Gastrocnemius medialis (tissue), 4 donors: Measurements from ENCODE around the gene TLDC2. TPM values are rescaled to one million over a fixed set of nuclear protein-coding genes. Genes with fewer than 3 reads are reported as not detected.

Experiments used
- ATAC-seq, 2 donors: fragments of 150-250 bp; one replicate each; pipeline ENCODE4 v1.9.1; 2016
- DNase-seq, 2 donors: peaks; one replicate each; pipeline ENCODE4 v3.0.0-alpha.2; 2019
- H3K27ac ChIP-seq, 4 donors: fragments of 200-600 bp; sonication (generic); 1 replicate in 1 of 4; 2 replicates in 3 of 4; pipeline ENCODE4 v1.5.1; 2016 to 2018; ENCODE audit warnings: mild to moderate bottlenecking in 2 of 4, moderate library complexity in 1 of 4
- H3K27me3 ChIP-seq, 3 donors: fragments of 200-600 bp; sonication (generic) in 2 of 3; 1 replicate in 1 of 3; 2 replicates in 2 of 3; pipeline versions ENCODE4 v1.5.1 to v1.6.0; 2016 to 2019; ENCODE audit warnings: mild to moderate bottlenecking in 1 of 3, moderate library complexity in 1 of 3
- H3K36me3 ChIP-seq, 2 donors: fragments of 200-600 bp; sonication (generic) in 1 of 2; one replicate each; pipeline ENCODE4 v1.5.1; 2017 to 2018
- H3K4me1 ChIP-seq, 2 donors: fragments of 200-600 bp; sonication (generic) in 1 of 2; one replicate each; pipeline ENCODE4 v1.5.1; 2016 to 2017; ENCODE audit warnings: mild to moderate bottlenecking in 2 of 2
- H3K4me3 ChIP-seq, 4 donors: fragments of 200-600 bp; sonication (generic) in 3 of 4; 1 replicate in 1 of 4; 2 replicates in 3 of 4; pipeline ENCODE4 v1.5.1; 2016 to 2019; ENCODE audit warnings: mild to moderate bottlenecking in 2 of 4
- H3K9me3 ChIP-seq, 3 donors: fragments of 200-600 bp; sonication (generic) in 2 of 3; 1 replicate in 1 of 3; 2 replicates in 2 of 3; pipeline ENCODE4 v1.5.1; 2016 to 2019
- CTCF ChIP-seq, 5 experiments: fragments of 450-650 bp in 3 of 5; fragments of 200-600 bp in 2 of 5; sonication (generic) in 2 of 5; IDR thresholded peaks in 4 of 5; conservative IDR thresholded peaks in 1 of 5; 1 replicate in 4 of 5; 2 replicates in 1 of 5; pipeline ENCODE4 v1.5.1; 2016 to 2019; ENCODE audit warnings: antibody characterized with exemption in 5 of 5, mild to moderate bottlenecking in 3 of 5, moderate library complexity in 3 of 5
- POLR2A ChIP-seq, 2 donors: fragments of 450-650 bp; IDR thresholded peaks; one replicate each; pipeline ENCODE4 v1.6.1; 2017; ENCODE audit warnings: antibody characterized with exemption in 2 of 2, mild to moderate bottlenecking in 2 of 2, moderate library complexity in 2 of 2
- in situ Hi-C, 4 donors: fragments of 200-750 bp; cut with MboI; loops; one replicate each; pipeline versions ENCODE4 v1.15.0 to v1.8.0; 2017; ENCODE audit warnings: low sequenced_read_pairs in 4 of 4
- intact Hi-C: fragments of 100-400 bp; cut with DNase I; formaldehyde crosslinking; loops from one replicate; pipeline ENCODE4 v1.15.1; 2023; ENCODE audit warnings: low total_unique reads
- total RNA-seq, 4 donors: library from RNA; depleted of rRNA; stranded (reverse); fragments of >200 nt; gene quantifications; one replicate each; pipeline versions ENCODE4 v1.1.0 to v1.2.3, GENCODE V29; 2016

The TLDC2 gene
- total RNA-seq = not detected

GRCh38 chr20:36875702-36876472 lies at the start of gene TLDC2:
Gene TLDC2 (plus strand): TSS chr20:36876138. CDS start chr20:36876175, 37 bp downstream.
- in situ Hi-C loops = no loop called here
- no peak for TF ChIP-seq CTCF (IDR thresholded peaks at IDR 0.05 in 4 of 5, conservative IDR thresholded peaks at IDR 0.05 in 1 of 5)
- TF ChIP-seq POLR2A (IDR thresholded peaks at IDR 0.05) = no peak
- Histone ChIP-seq H3K4me3 (no peak within 1 kb of the TSS), H3K4me1 (no peaks in the 10 kb centered on the region), H3K27ac (no peak within 1 kb of the TSS), H3K9me3 (no peaks in the 10 kb centered on the region), H3K36me3 (no peaks in the 10 kb centered on the region), H3K27me3 (no peaks in the 10 kb centered on the region)
- no peak for ATAC-seq
- DNase-seq = no peak
- intact Hi-C loops = no loop called here

GRCh38 chr20:36826554-36827244 lies 49.2 kb upstream of the TLDC2 start:
- intact Hi-C loops (no loop called here), in situ Hi-C loops (no loop called here)
- H3K36me3 ChIP-seq = no peaks in the 10 kb centered on the region
- H3K4me1 ChIP-seq = peaks cover 16 to 17% of the 10 kb centered on the region in 2 donors
- TF ChIP-seq POLR2A (IDR thresholded peaks at IDR 0.05) (no peak), CTCF (IDR thresholded peaks at IDR 0.05 in 4 of 5, conservative IDR thresholded peaks at IDR 0.05 in 1 of 5) (no peak)
- H3K9me3 ChIP-seq = no peaks in the 10 kb centered on the region
- no peak for DNase-seq
- H3K4me3 ChIP-seq = no peak overlapping the region
- no peaks in the 10 kb centered on the region for H3K27me3 ChIP-seq
- no peak overlapping the region for H3K27ac ChIP-seq
- no peak for ATAC-seq

GRCh38 chr20:36827541-36828279 lies 48.2 kb upstream of the TLDC2 start:
- ATAC-seq (no peak), DNase-seq (no peak)
- intact Hi-C loops = no loop called here
- no peaks in the 10 kb centered on the region for H3K36me3 ChIP-seq
- no peaks in the 10 kb centered on the region for H3K9me3 ChIP-seq
- H3K27ac ChIP-seq = no peak overlapping the region
- no peaks in the 10 kb centered on the region for H3K27me3 ChIP-seq
- H3K4me1 ChIP-seq = peaks cover 26 to 28% of the 10 kb centered on the region in 2 donors
- in situ Hi-C loops = no loop called here
- no peak overlapping the region for H3K4me3 ChIP-seq
- TF ChIP-seq POLR2A (IDR thresholded peaks at IDR 0.05) = no peak
- no peak for TF ChIP-seq CTCF (IDR thresholded peaks at IDR 0.05 in 4 of 5, conservative IDR thresholded peaks at IDR 0.05 in 1 of 5)

- intact Hi-C loops (no loop called here), in situ Hi-C loops (no loop called here)
- DNase-seq (peak in 1 of 2 donors; percentile 34), ATAC-seq (peak; percentile 24 to 34)
- H3K4me1 ChIP-seq = peaks cover 41 to 48% of the 10 kb centered on the region in 2 donors
- no peak overlapping the region for H3K4me3 ChIP-seq
- H3K27me3 ChIP-seq = no peaks in the 10 kb centered on the region
- H3K36me3 ChIP-seq = no peaks in the 10 kb centered on the region
- peak overlapping the region; percentile 67 to 72 (median 70) for H3K27ac ChIP-seq
- TF ChIP-seq POLR2A (IDR thresholded peaks at IDR 0.05) = no peak
- peak in 1 of 5 experiments; percentile 16 for TF ChIP-seq CTCF (IDR thresholded peaks at IDR 0.05 in 4 of 5, conservative IDR thresholded peaks at IDR 0.05 in 1 of 5)
- H3K9me3 ChIP-seq = no peaks in the 10 kb centered on the region
Observed at GRCh38 chr20:36830791-36831691, 44.9 kb upstream of the TLDC2 start.
